Stimulated activated CD4-positive, alpha-beta T cell treated with anti-CD3 and anti-CD28 coated beads, Interleukin-1b, Interleukin-23, amount 100 ng/mL, for 24 hours (primary cell): ENCODE results near the gene C1QTNF4.
"Not testable (repeated sequence)": the region's sequence is repeated elsewhere in the genome, so short reads cannot be mapped to it uniquely, and the experiment has no call there.

Source experiments
- DNase-seq, 4 experiments: peaks; one replicate each; pipeline ENCODE4 v3.0.0-alpha.2; 2020; ENCODE audit warnings: low read depth in 4 of 4, low spot score in 1 of 4

The C1QTNF4 gene

DNA sequence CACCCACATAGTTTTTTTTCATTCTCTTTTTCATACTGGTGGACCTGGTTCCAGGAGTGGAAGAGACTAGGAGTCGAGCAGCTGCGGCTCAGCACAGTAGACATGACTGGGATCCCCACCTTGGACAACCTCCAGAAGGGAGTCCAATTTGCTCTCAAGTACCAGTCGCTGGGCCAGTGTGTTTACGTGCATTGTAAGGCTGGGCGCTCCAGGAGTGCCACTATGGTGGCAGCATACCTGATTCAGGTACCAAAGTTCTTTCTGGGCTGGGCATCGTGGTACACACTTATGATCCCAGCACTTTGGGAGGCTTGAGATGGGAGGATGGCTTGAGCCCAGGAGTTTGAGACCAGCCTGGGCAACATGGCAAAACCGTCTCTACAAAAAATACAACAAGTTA lies 24.6 kb downstream of the C1QTNF4 start:
- no peak for DNase-seq

DNA sequence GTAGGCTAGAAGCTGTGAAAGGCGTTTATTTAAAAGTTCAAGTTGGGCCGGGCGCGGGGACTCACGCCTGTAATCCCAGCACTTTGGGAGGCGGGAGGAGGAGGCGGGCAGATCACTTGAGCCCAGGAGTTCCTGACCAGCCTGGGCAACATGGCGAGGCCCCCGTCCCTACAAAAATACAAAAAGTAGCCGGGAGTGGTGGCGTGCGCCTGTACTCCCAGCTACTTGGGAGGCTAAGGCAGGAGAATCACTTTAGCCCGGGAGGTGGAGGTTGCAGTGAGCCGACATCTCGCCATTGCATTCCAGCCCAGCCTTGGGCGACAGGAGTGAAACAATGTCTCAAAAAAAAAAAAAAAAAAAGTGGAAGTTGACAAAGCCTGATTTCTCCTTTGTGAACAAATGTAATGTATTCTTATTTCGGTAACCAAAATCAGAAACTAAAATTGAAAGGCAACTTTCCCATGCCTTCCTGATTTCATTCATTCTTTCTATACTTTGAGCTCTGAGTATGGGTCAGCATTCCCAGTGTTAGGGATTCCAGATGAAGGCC lies 28.0 kb downstream of the C1QTNF4 start:
- peak in 1 of 4 experiments; percentile 7 for DNase-seq

DNA sequence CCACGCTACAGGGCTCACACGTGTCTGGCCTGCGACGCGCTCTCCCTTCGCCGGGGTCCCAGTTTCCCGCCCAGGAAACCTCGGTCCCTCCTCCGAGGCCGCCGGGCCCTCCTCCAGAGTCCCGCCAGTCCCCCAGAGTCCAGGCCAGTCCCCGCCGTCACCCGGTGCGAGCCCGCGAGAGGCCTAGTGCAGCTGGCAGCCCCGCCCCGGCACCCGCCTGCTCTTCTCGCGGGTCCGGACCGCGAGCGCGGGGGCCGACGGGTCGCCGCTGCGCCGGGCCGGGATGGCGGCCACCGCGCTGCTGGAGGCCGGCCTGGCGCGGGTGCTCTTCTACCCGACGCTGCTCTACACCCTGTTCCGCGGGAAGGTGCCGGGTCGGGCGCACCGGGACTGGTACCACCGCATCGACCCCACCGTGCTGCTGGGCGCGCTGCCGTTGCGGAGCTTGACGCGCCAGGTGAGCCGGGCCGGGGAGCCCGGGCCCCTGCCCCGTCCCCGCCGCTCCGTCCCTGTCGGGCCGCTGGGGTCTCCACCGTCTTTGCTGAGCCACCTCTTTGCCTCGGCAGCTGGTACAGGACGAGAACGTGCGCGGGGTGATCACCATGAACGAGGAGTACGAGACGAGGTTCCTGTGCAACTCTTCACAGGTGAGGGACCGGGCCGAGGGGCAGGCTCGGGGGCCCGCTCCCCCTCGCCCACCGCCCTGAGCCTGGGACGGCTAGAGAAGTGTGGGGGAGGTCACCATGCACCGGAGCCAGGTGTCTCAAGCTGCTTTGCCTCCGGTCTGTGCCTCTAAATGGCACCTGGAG lies 28.7 kb downstream of the C1QTNF4 start, which contains the start of gene PTPMT1:
TSS of gene PTPMT1 (plus strand) at position 260 of the 809 bp plus-strand sequence. CDS start at position 284, 24 bp downstream.
- DNase-seq = peak in 3 of 4 experiments; percentile 21 to 61 (median 56)

DNA sequence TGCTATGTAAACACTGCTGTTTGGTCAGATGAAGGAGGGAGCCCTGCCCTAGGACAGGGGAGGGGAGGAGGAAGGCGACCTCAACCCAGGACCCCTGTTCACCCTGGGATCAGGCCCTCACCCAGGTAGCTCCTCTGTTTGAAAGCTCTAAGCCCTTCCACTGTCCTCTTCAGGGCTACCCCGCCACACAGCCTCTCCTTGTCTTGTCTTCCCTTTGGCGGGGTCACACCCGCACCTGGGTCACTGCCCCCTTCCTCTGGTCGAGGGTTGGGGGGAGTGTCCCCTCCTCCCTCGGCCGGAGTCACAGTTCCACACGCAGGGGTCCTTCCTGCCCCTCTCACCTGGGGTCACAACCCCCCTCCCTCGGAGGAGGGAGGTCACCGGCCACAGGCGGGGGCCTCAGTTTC lies 29.3 kb downstream of the C1QTNF4 start:
- no peak for DNase-seq

DNA sequence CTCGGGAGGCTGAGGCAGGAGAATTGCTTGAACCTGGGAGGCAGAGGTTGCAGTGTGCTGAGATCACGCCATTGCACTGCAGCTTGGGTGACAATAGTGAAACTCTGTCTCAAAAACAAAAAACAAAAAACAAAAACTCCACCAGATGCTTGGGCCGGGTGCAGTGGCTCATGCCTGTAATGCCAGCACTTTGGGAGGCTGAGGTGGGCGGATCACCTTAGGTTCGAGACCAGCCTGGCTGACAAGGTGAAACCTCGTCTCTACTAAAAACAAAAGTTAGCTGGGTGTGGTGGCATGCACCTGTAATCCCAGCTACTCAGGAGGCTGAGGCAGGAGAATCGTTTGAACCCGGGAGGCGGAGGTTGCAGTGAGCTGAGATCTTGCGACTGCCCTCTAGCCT lies 29.8 kb downstream of the C1QTNF4 start:
- DNase-seq = not testable (repeated sequence)

DNA sequence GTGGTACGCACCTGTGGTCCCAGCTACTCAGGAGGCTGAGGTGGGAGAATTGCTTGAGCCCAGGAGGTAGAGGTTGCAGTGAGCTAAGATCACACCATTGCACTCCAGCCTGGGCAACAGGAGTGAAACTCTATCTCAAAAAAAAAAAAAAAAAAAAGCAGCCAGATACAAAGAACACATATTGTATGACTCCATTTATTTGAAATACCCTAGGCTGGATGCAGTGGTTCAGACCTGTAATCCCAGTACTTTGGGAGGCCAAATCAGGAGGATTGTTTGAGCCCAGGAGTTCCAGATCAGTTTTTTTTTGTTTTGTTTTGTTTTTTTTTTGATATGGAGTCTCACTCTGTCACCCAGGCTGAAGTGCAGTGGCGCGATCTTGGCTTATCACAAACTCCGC lies 31.8 kb downstream of the C1QTNF4 start:
- DNase-seq = not testable (repeated sequence)

DNA sequence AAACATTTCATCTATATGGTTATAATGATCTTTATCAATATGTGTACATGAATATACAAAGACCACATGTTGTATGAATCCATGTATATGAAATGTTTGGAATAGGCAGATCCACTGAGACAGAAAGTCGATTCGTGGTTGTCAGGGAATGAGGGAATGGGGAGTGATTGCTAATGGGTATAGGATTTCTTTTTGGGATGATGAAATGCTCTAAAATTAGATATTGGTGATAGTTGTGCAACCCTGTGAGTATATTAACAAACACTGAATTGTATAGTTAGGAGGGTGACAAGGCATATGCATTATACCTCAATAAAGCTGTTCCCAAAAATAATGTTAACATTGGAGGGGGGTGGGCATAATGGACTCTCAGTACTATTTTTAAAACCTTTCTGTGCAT lies 33.8 kb downstream of the C1QTNF4 start:
- DNase-seq = no peak

DNA sequence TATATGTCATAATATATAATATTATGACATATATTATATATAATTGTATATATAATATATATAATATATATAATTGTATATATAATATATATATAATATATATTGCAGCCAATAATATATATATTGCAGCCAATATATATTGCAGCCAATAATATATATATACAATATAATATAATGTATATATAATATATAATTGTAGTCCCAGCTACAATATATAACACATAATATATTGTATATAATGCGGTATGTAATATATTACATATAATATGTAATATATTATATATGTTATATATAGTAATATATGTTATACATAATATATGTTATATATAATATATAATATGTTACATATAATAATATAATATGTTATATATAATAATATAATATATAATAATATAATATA lies 35.5 kb downstream of the C1QTNF4 start:
- DNase-seq = no peak

DNA sequence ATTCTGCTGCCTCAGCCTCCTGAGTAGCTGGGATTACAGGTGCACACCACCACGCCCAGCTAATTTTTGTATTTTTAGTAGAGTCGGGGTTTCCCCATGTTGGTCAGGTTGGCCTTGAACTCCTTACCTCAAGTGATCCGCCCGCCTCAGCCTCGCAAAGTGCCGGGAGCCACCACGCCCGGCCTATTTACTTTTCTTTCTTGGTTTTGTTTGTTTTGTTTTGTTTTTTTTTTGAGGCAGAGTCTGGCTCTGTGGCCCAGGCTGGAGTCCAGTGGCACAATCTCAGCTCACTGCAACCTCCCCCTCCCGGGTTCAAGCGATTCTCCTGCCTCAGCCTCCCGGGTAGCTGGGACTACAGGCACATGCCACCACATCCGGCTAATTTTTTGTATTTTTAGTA lies 37.2 kb downstream of the C1QTNF4 start:
- not testable (repeated sequence) for DNase-seq

DNA sequence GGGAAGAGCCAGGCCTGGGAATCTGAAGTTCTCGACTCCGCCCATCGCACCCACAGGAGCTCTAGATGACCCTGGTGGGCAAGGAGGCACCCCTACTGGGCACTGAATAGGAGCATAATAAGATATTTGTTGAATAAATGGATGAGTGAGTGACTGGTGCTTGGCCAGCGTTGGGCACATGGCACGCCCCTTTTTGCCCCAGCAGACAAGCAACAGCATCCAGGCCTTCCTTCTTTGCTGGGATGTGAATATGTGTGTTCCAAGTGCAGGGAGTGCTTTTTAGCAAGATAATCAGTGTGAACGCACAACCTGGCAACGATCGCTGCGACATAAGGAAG lies 40.8 kb downstream of the C1QTNF4 start:
- no peak for DNase-seq

DNA sequence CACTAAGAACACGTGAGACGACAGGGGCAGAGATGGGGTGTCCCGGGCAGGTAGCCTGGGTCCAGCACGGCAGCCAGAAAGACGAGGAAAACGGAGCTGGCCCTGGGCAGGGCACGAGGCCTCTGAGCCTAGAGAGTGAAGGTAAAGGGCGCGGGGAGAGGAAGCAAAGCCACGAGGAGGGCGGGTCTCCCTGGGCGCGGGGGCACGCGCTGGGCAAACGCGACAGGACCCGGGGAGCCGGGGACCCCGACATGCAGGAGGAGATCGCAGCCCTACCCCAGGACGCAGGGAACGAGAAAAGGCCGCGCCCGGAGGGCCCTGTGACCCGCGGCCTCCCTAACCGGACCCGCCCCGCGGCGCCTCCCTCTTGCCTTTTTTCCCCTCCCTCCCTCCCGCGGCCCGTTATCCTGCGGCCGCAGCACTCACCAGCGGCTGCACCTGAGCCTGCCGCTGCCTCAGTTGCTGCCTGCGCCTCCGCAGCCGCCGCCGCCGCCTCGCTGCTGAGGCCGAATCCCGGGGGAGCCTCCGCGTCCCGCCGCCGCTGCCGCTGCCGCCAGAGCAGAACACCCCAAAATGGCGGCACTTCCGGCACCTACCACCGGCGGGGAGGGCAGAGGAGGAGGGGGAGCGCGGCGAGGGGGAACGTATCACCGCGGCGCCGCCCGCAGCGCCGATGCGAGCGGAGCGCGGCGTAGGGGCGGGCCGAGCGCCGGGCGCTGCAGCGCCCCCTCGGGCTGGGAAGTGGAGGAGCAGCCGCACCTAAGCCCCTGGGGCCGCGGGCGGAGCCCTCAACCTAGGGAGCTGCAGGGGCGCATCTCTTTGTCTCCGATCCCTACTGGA lies 41.4 kb downstream of the C1QTNF4 start, which contains the start of gene CELF1:
TSS of gene CELF1 (minus strand) at position 567 of the 840 bp plus-strand sequence. CDS start 53,609 bp downstream, outside the sequence.
- DNase-seq = peak; percentile 74 to 90 (median 81)

DNA sequence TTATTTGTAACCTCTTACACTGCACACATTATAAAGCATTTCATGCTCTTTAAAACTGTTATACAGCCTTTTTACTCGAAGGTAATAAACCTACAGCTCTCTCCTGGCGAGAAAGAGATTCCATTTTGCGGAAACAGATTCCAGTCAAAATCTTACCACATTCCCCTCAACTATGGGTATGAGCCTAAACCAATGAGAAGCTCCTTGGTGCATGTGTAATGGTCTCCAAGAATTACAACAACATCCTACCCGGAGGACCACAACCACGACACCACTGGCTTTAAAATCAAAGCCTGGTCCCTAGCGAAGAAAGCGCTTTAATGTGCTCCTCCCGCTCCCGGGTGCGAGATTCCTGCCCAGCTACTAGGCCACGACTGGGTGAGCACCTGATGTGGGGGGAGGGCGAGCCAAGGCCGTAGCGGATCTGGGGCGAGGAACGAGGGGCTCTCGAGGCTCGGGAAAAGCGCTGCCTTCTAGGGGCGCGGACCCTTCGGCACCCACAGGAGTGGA lies 42.1 kb downstream of the C1QTNF4 start:
- no peak for DNase-seq

DNA sequence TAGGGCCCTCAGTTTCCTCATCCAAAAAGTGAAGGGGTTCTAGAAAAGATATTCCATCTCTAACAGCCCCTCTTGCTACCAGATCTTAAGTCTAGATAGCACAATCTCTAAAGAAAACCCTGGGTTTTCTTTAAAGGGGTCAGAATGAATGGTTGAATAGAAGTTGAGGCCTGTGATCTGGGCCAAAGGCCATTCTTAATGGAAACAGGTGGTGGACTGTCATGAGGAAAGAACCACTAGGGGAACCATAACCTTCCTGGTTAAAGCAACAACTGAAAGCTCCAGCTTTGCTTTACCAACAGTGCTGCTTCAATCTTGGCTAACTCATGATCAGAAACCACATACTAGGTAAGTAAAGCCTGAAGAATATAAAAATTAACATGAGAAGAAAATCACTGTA lies 43.1 kb downstream of the C1QTNF4 start:
- DNase-seq = no peak

DNA sequence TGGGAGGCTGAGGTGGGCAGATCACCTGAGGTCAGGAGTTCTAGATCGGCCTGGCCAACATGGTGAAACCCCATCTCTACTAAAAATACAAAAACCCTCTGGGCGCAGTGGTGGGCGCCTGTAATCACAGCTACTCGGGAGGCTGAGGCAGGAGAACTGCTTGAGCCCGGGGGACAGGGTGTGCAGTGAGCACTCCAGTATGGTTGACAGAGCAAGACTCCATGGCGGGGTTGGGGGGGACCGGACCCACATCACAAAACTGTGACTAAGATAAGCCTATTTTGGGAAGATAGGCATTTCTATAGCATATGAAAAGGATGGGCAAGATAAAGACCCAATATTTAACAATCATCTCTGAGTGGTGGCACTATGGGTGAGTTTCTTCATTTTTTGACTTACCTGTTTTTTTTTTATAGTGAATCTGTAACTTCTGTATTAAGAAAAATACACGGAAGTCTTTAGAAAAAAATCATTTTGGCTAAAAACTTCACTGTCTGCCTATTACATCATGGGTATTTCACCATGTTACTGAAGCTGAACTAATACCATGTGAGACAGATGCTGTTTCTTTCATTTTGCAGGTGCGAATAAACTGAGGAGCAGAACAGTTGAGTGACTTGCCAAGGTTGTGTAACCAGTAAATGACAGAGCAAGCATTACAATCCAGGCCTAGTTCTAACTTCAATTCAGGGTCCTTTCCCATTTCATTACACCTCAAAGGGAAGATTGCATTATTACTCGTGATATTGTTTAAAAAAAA lies 43.7 kb downstream of the C1QTNF4 start:
- no peak for DNase-seq

DNA sequence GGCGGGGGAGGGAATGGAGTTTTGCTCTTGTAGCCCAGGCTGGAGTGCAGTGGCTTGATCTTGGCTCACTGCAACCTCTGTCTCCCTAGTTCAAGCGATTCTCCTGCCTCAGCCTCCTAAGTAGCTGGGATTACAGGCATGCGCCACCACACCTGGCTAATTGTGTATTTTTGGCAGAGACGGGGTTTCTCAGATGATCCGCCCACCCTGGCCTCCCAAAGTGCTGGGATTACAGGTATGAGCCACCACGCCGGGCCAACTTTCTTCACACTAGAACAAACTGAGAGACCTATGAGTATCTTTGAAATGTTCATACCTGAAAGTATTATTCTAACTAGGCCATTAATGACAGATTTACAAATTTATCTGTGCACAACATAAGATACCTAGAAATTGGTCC lies 47.9 kb downstream of the C1QTNF4 start:
- DNase-seq = not testable (repeated sequence)

DNA sequence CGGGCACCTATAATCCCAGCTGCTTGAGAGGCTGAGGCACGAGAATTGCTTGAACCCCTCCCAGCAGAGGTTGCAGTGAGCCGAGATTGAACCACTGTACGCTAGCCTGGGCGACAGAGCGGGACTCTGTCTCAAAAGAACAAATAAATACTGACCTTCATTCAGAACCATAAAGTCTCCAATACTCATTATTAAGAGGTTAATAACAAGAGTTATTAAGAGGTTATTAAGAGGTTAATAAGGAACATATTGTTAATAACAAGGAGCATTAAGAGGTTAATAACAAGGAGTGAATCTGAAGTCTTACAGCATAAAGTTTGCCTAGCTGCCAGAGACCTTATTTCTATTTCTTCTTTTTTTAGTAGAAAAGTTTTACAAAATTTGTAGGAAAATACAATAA lies 48.9 kb downstream of the C1QTNF4 start:
- DNase-seq = no peak

DNA sequence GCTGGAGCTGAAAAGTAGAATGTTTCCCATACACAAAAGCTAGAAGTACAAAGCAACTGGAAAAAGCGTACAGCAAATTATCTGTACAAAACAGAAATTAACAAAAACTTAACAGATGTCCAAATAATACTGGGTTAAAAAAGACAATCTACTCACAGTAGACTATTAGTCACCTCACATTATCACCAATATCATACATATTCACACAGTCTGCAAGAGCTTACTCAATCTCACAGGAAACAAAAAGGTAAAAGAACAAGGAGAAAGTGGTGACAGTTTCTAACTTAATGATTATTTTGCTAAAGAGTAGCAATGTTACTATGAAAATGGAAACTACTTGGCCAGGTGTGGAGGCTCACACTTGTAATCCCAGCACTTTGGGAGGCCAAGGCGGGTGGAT lies 53.1 kb downstream of the C1QTNF4 start:
- no peak for DNase-seq

DNA sequence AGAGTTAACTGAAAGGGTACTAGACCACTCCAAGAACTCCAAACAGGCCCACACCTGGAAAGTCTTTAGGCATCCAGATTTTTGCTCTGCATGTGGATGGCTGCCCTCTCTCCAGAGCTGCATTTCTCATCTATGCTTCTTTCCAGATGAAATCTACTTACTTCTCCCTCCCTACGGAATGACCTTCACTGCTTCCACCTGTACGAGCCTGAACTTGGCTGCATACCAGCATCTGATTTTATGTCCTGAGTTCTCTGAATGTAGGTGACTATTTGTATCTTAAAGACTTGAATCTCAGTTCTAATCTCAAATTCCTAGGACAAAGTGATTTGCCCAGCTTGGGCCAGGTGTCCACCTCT lies 54.6 kb downstream of the C1QTNF4 start:
- no peak for DNase-seq
